HCT116 (cell line): ENCODE data around the gene NLGN3.

ENCODE experiments used
- ATF3 ChIP-seq: IDR thresholded peaks from 2 replicates; pipeline ENCODE4 v1.6.1; 2012
- CEBPB ChIP-seq: IDR thresholded peaks from 2 replicates; pipeline ENCODE4 v1.6.1; 2012; ENCODE audit warnings: low read depth
- CTCF ChIP-seq, 3 experiments: fragments of 200-600 bp in 1 of 3; sonication (generic) in 1 of 3; IDR thresholded peaks in 2 of 3; conservative IDR thresholded peaks in 1 of 3; 2 replicates each; pipeline ENCODE4 v1.5.1; 2012 to 2017; ENCODE audit warnings: low read depth in 2 of 3, low read length in 2 of 3, antibody characterized with exemption in 1 of 3, borderline replicate concordance in 1 of 3, control low read depth in 1 of 3, mild to moderate bottlenecking in 1 of 3, mixed read lengths in 1 of 3, mixed run types in 1 of 3, moderate library complexity in 1 of 3; ENCODE audit not compliant: insufficient read depth in 1 of 3
- EZH2 ChIP-seq: fragments of 200-600 bp; sonication (generic); IDR thresholded peaks from 2 replicates; pipeline ENCODE4 v1.6.1; 2017; ENCODE audit warnings: antibody characterized with exemption, mixed run types
- POLR2A ChIP-seq: IDR thresholded peaks from 2 replicates; pipeline ENCODE4 v1.7.0; 2011; ENCODE audit warnings: borderline replicate concordance; ENCODE audit not compliant: insufficient read depth, insufficient read length; ENCODE audit errors: extremely low read depth
- REST ChIP-seq: IDR thresholded peaks from 2 replicates; pipeline ENCODE4 v1.6.1; 2012; ENCODE audit warnings: low read depth

- TF ChIP-seq CTCF (IDR thresholded peaks at IDR 0.05 in 2 of 3, conservative IDR thresholded peaks at IDR 0.05 in 1 of 3; ENCODE audit: borderline replicate concordance in 1 of 3, insufficient read depth in 1 of 3, low read depth in 2 of 3, low read length in 2 of 3): no peak
- no peak for TF ChIP-seq REST
- TF ChIP-seq POLR2A: no peak
- no peak for TF ChIP-seq EZH2
- no peak for TF ChIP-seq ATF3
- TF ChIP-seq CEBPB: no peak
These were observed 28.8 kb downstream of the NLGN3 start for GRCh38 chrX:71173440-71173839.
